Measurements from ENCODE around the gene CD300C.
"Not testable (repeated sequence)": the region's sequence is repeated elsewhere in the genome, so short reads cannot be mapped to it uniquely, and the experiment has no call there.

The CD300C gene

DNA sequence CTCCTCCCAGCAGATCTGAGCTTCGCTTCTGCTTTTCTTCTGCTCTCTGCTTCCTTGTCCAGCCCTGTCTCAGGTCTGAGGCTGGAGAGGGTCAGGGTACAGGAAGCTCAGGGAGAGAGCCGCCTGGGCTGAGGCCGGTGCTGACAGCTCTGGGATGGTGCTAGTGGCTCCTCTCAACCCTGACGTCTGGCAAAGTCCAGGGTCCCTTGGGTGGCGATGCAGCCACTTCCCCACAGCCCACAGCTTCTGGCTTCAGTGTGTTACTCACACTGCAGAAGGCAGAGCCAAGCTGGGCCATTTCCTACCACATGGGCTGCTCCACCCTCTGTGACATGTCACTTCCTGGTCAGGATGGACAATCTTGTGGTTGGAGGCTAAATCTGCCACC, at the start of gene CD300C:
CD300C (minus strand) TSS at position 273 of the 388 bp plus-strand sequence. CDS start 333 bp downstream, outside the sequence.
- no peak for DNase-seq

DNA sequence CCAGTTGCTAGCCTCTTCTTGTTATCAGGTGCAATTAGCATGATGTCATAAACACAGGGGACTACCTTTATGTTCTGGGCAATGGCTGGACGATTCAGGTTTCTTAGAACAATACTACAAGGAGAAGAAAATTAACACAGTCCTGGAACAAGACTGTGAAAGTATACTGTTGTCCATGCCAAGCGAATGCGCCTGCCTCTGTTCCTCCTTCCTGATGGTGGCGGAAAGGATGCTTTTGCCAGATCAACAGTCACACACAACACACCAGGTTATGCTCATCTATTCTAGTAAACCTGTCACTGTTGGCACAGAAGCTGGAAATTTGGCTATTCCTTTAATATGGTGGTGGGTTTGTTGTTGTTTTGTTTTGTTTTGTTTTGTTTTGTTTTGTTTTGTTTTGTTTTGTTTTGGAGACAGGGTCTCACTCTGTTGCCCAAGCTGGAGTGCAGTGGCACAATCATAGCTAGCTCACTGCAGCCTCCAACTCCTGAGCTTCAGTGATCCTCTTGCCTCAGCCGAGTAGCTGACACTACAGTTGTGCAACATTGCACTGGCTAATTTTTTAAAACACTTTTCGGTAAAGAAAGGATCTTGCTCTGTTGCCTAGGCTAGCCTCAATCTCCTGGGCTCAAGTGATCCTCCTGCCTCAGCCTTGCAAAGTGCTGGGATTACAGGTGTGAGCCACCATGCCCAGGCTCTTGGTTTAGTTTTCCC, 49.3 kb upstream of the CD300C start:
- no peak for DNase-seq

DNA sequence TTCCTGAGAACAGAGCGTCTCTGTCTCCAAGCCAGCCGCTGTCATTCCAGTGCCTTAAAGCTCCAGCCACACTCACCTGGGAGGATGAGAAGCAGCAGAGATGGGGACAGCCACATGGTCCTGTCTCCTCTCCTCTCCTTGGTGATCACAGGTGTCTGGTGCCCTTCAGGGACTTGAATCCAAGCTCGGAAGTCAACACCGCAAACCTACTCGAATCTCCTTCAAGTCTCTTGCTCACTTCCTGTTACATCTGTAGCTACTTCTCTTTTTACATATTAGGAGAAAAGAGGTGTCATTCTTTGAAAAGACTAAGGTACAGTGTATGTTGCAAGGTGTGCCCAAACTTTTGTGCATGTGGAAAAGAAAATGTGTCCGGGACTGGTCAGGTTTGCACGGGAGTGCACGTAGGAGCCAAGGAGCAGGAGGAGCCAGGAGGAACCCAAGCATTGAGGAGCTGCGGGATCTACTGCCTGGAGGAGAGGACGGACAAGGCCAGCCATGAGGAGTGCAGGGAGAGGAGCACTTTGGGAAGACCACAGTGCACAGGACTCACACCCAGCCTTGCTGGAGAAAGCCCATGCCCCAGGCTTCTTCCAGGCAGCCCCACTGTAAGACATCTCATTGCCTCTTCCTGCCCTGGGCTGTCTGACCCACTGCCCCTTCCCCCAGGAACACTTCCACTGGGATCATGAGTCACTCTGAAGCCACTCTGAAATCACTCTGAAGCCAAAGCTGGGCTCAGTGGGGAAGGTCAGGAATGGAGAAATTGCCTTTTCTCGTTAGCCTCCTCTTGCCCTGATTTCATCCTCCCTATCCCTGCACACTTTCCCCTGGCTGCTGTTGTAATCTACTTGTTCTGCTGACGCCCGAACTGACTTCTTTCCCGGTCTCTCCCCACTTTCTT, 46.4 kb upstream of the CD300C start, which contains the start of gene CD300LD:
CD300LD (minus strand) TSS at position 197 of the 904 bp plus-strand sequence; CDS start at position 116, 81 bp downstream.
- no peak for DNase-seq

DNA sequence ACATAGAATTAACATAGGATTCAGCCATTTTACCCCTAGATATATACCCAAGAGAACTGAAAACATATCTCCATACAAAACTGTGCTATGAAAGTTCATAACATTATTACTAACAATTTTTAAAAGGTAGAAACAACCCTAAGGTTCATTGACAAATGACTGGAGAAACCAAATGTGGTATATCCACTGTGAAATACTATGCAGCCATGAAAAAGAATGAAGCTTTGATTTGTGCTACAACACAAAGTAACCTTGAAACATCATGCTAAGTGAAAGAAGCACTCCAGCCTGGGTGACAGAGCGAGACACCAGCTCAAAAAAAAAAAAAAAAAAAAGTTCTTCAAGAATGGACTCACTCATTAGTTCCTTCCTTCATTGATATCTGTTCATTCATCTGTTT, 45.6 kb upstream of the CD300C start:
- no peak for DNase-seq

DNA sequence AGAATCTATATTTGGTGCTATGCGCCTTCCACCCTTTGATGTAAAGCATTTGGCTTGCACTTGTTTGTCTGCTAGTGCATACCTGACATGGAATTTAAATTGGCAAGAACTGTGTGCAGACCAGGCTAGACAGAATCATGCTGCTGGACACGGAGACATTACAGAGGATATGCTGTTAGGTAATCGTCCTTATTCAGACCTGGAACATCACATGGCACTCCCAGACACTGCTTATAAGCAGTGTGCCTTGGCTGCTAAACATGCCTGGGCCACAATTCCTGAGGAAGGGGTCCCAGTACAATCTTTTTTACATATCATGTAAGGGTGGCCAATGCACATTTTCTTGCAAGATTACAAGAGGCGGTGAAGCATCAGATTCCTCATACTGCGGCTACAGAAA, 39.8 kb upstream of the CD300C start:
- DNase-seq, result no peak

DNA sequence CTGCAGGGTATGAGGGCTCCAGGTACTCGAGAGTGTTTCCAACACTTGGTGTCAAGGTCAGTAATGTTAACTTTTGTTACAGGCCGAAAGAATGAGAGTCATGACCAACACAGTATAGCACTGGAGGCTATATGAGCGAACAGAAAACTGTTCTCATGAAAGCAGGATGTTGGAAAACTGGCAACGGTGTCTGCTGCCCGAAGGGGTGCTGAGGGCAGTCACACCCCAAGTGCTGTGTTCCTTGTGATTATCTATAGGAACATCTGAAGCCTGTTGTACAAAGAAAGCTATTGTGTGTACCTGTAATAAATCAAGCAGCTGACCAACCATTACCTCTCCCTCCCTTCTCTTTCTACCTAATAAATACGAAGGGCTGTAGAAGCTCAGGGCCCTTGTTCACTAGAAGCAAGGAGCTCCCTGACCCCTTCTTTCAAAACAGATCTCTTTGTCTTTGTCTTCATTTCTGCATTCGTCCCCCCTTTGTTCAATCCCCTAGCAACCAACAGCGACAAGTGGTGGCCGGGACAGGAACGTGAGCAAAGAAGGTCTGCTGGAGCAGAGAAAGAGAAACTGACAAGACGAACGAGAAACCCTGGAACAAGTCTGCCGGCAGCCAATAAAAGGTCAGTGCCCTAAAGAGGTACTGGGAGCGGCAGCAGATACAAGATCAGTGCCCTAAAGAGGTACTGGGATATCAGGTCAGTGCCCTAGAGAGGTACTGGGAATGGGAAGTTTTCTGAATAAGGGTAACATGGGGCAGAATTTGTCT, 38.6 kb upstream of the CD300C start:
- DNase-seq, result no peak

DNA sequence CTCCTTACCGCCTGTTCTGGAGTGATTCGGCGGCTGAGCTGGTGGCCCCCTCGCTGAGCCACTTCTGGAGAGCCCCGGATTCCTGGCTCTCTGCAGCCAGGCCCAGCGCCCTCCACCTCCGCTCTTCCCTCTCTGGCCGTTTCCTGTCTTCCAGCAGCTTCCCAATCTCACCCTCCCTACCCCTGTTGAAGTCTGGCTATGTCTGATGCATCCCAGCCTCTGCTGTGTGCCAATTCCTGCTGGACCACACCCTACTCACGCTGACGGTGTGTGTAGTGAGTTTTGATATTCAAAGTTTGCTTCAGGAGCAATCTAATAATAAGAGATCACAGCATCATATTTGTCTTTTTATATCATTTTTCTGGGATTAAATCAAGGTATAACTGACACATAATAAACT, 36.7 kb upstream of the CD300C start:
- no peak for DNase-seq

DNA sequence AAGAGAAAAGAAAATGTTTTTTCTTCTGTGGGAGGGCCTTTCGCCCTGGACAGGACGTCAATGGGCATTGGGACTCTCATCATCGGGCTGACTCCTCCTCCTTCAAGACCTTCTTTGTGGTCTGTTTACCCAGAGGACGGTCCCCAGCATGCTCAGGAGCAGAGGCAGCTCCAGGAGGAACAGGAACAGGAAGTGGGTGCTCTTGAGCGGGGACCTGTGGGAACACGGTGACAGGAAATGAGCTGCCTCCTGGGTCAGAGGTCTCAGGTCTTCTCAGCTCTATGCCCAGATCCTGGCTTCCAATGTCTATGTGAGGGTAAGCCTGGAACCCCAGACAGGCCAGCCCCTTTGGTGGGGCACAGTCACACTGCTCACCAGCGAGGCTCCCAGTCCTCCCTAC, 34.0 kb upstream of the CD300C start:
- DNase-seq, result no peak

DNA sequence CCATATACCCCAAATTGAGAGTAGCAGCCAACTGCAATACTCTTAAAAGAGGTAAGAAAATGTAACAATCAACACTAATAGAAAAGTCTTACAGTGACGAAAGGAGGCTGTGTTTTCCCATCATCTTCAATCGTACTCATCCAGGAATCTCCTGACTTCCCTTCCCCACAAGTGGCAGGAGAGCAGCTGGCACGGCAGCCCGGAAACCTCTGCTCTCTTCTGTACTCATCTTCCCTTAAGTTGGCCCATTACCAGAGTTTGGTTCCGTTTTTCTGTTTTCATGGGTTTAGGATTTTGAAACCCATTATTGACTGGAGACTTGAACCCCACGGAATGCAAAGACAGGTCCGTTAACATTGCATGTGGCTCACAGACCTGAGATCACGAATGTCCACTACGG, 33.1 kb upstream of the CD300C start:
- no peak for DNase-seq

DNA sequence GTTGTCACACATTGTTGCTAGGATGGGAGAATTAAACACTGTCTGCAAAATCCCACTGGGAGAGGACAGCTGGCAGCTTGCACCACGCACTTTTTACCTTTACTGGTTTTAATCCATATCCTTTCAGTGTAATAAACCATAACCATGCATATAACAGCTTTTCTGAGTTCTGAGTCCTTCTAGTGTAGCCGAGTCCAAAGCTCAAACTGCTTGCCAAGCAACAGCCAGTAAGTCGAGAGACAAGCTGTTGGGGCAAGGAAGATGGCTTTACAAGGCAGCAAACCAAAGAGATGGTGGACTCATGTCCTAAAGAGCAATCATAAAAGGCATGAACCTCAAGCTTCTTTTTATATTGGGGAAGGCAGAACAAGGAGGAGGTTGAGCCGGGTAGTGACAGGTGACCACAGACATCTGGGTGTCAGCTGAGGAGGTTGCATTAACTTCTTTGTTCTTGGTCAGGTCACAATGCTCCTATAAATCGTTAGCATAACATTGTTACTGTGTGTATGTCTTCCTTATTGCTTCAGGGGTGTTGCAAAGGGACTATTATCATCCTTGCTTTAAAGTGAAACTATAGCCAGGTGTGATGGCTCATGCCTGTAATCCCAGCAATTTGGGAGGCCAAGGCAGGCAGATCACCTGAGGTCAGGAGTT, 28.7 kb upstream of the CD300C start:
- DNase-seq, result no peak

DNA sequence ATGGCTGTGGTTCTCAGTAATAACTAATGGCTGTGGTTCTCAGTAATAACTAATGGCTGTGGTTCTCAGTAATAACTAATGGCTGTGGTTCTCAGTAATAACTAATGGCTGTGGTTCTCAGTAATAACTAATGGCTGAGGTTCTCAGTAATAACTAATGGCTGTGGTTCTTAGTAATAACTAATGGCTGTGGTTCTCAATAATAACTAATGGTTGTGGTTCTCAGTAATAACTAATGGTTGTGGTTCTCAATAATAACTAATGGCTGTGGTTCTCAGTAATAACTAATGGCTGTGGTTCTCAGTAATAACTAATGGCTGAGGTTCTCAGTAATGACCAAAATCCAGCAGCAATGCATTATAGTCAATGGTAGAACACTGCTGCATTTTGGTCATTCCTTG, 27.7 kb upstream of the CD300C start:
- not testable (repeated sequence) for DNase-seq

DNA sequence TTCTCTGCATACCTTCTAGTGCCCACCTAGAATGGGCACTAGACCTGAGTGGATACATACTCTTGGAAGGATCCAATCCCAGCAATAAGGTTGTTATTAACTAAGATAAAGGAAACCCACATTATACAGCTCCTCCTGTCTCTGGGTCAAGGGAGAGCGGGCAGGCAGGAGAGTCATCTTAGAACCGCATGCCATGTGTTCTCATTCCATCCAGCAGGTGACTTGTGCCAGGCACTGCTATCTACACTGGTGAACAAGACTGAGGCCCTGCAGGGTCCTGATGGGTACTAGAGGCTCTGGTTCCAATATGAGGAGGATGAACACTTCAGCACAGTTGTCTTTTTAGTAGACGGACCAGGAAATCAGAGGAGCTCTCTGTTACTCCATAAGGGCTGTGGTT, 27.3 kb upstream of the CD300C start:
- no peak for DNase-seq

DNA sequence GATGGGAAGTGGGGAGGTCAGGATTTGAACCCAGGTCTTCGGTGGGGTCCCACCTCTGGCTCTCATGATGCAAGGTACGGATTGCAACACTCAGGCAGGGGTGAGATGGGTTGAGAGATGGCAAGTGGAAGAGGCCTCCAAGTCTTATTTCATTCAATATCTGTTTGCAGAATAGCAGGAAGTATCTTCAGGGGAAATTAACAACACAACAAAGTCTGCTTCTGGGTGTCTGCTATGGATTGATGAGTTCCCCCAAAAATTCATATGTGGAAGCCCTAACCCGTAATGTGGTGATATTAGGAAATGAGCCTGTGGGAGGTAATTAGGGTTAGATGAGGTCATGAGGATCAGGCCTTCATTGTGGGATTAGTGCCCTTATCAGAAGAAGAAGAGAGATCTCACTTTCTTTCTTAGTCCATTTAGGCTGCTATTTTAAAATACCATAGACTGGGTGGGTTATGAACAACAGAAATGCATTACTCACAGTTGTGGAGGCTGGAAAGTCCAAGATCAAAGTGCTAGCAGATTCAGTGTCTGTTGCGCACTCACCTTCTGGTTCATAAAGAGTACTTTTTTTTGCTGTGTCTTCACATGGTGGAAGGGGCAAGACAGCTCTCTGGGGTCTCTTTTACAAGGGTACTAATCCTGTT, 25.8 kb upstream of the CD300C start:
- no peak for DNase-seq

DNA sequence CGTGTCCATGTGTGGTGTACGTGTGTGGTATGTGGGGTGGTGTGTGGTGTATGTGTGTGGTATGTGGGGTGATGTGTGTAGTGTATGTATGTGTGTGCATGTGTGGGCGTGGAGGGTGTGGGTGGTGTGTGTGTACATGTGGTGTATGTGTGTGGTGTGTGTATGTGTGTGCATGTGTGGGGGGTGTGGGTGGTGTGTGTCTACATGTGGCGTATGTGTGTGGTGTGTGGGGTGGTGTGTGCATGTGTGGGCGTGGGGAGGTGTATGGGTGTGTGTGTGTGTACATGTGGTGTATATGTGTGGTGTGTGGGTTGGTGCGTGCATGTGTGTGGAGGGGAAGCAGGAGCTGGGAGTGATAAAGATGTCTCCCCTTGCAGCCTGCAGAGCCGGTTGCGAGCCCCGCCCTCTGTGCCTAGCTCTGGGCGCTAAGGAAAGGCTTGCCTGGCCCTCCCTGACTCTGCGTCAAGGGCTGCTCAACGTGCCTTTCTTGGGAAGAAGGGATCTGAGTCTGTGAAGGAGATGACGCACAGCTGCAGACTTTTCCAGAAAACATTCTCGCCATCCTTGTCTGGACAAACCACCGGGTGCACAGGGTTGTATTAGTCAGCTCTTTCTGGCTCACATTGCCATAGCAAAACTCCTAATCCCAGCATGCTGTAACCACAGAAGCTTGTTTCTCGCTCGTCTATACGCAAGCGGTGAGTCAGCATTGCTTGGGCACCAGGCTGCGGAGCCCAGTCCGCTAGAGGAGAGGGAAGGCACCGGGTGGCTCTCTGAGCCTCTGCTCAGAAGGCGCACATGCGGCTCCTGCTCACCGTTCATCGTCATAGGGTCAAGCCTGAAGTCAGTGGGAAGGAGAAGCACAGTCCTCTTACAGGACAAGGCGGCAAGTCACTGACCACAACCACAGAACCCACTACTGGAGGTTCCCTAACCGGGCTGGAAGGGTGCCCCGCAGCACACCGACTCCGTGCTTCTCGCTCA, 23.4 kb upstream of the CD300C start:
- no peak for DNase-seq

DNA sequence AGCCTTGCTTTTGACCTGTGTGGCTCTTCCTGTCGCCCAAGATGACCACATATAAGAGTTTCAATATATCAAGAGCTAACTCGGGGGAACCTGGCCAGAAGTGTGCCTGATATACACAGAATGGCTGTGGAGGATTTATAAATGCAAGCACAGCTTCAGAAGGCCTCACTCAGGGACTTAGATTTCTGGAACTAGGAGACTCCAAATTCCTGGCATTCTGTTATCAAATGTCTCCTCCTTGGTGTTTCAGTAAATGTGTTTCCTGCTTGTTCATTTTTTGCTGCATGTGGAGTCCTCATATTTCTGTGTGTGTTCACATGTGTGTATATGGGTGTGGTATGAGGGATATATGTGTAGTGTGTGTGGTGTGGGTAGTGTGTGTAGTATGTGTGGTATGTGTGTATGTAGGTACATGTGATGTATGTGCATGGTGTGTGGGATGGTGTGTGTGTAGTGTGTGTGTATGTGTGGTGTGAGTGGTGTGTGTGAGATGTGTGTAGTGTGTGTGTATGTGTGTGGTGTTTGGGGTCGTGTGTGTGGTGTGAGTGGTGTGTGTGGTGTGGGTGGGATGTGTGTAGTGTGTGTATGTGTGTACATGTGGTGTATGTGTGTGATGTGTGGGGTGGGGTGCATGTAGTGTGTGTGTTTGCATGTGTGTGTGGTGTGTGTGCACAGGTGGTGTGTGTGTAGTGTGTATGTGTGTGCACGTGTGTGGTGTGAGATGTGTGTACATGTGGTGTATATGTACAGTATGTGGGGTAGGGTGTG, 22.4 kb upstream of the CD300C start:
- no peak for DNase-seq

DNA sequence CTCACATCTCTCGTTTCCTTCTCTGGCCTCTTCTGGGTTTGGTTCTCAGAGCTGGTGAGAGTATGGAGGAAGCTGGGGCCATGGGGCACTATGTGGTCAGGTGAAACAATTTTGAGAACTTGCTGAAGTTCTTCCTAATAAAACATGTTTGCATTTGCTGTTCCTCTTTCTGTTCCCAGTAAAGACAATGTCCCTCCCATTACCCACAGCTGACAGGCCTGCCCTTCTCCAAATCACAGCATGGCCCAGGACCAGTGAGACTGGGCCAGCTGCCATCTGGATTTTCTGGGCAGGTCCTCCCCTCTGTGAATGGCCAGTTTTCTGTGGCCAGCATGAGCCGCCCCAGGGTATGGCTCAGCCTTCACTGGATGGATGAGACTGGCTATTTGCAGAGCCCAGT, 21.5 kb upstream of the CD300C start, which contains the start of gene CD300H:
CD300H (minus strand) TSS at position 113 of the 400 bp plus-strand sequence.
- no peak for DNase-seq

DNA sequence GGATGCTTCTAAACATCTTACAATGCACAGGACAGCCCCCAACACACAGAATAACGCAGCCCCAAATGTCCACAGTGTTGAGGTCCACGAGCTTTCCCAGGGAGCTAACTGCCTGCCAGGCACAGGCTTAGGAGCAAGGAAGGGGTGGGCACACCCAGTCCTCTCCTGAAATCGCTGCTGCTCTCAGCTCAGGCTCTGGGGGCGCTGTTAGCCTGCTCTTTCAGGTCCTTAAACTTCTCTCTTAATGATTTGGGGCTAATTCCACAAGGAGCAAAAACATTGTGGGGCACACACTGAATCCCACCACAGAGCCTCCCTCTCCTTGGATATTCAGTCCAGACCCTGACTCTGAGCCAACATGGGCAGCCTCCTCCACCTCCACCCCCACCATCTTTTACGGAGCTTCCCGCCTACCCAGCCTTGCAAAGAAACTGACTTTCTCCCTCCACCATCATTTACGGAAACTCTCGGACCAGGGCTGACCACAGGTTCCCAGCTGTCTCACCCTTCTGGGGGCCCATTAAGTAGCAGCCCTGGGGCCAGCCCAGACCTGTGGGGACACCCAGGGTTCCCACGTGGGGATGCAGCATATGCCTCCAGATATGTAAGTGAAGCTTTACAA, 20.3 kb upstream of the CD300C start:
- DNase-seq, result no peak

DNA sequence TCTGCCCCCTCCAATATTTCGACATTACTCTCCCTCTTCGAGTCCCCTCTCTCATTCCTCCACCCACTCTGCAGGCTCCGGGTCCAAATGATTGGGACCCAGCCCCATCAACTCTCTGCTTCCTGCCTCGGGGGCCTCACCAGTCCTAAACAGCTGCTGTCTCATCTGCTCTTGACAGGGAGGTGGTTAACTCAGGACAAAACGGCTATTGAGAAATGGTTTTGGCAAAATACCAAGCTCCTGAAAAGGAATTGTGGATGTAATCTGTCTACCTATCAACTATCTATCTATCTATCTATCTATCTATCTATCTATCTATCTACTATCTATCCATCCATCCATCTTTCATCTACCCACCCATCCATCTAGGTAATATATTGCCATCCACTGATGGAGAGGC, 19.2 kb upstream of the CD300C start:
- DNase-seq, result no peak

DNA sequence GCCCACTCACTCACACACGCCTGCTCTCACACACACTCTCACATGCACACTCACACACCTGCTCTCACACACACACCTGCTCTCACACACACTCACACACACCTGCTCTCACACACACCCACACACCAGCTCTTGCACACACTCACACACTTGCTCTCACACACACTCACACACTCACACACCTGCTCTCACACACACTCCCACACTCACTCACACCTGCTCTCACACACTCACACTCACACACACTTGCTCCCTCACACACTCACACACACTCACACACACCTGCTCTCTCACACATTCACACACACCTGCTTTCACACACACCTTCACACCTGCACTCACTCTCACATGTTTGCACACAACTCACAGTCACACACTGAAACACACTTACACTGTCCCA, 17.4 kb upstream of the CD300C start:
- DNase-seq, result no peak

DNA sequence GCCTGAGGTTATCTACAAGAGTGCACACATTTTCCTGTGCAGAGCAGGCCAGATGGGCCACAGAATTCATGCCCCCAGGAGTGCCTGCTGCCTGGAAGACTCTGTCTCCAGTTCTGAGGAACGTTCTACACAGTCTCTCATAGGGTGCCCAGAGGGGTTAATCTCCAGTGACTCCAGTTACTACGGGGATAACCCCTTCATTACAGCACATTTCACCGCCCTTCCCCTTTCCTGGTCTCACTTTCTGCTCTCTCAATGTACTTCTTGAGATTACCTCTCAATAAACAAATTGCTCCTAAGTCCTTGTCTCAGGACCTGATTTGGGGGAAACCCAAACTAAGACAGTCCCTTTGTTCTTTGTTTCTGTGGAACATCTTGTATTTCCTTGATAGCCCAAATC, 15.7 kb upstream of the CD300C start:
- no peak for DNase-seq
